PFSK-1 (cell line): ENCODE measurements around the gene MEGF6.

Experiments
- POLR2AphosphoS5 ChIP-seq: IDR thresholded peaks from 2 replicates; pipeline ENCODE4 v1.6.1; 2012; ENCODE audit warnings: low read depth, mild to moderate bottlenecking, control low read depth, low read length, moderate library complexity
- REST ChIP-seq, 2 experiments: IDR thresholded peaks; 2 replicates each; pipeline versions ENCODE4 v1.6.1 to v1.8.0; 2011 to 2012; ENCODE audit warnings: low read depth in 2 of 2, low read length in 2 of 2, control low read depth in 1 of 2, inconsistent platforms in 1 of 2, mild to moderate bottlenecking in 1 of 2, moderate library complexity in 1 of 2; ENCODE audit not compliant: insufficient read depth in 1 of 2
- SIN3A ChIP-seq: IDR thresholded peaks from 2 replicates; pipeline ENCODE4 v1.6.1; 2012; ENCODE audit warnings: mild to moderate bottlenecking, low read length, moderate library complexity, borderline replicate concordance; ENCODE audit not compliant: insufficient read depth
- TAF1 ChIP-seq: IDR thresholded peaks from 2 replicates; pipeline ENCODE4 v1.6.1; 2012; ENCODE audit warnings: low read length, control low read depth, borderline replicate concordance; ENCODE audit not compliant: insufficient read depth

- TF ChIP-seq TAF1: no peak
- TF ChIP-seq POLR2AphosphoS5: no peak
- TF ChIP-seq REST (IDR thresholded peaks at IDR 0.05; ENCODE audit: insufficient read depth in 1 of 2, low read depth in 2 of 2, low read length in 2 of 2): no peak
- TF ChIP-seq SIN3A: no peak
Observed at GRCh38 chr1:3659093-3659492, 47.8 kb upstream of the MEGF6 start.
